Measurements from ENCODE around the gene JMJD8. TPM values are rescaled to one million over a fixed set of nuclear protein-coding genes. Genes with fewer than 3 reads are reported as not detected.
A peak's percentile ranks its signal among the peaks of the same experiment; 100 is the strongest.

The JMJD8 gene
- total and polyA plus RNA-seq, 3 experiments from 2014 or later: 53.0 to 56.6 (median 55.9) TPM

GRCh38 chr16:635573-636205, 48.4 kb downstream of the JMJD8 start:
- peaks cover 0 to 20% (median 10%) of the 10 kb centered on the region in 3 donors for H3K4me1 Mint-ChIP-seq
- CTCF ChIA-PET: interaction anchor here (0.7 to 1.6 kb wide), 7 partner anchors 12 to 150 kb away, joined by 3 to 7 read pairs (median 3); partner anchors contain the start of genes RAB40C and WDR90
- Histone ChIP-seq H3K4me1 (ENCODE audit: insufficient read depth, low read length) (peaks cover 16% of the 10 kb centered on the region), H3K36me3 (ENCODE audit: insufficient read depth, low read length) (no peaks in the 10 kb centered on the region), H3K27ac (ENCODE audit: low read depth, low read length) (peak overlapping the region; percentile 80), H3K9me3 (ENCODE audit: low read length) (no peaks in the 10 kb centered on the region), H3K4me3 (ENCODE audit: low read length) (peak overlapping the region; percentile 81), H3K27me3 (ENCODE audit: insufficient read depth, low read length, poor library complexity, severe bottlenecking) (no peaks in the 10 kb centered on the region)
- H3K27ac Mint-ChIP-seq: peak overlapping the region in 1 of 8 donors; percentile 100
- peak overlapping the region; percentile 28 to 99 (median 97) for H3K4me3 Mint-ChIP-seq
- H3K27me3 Mint-ChIP-seq: peaks cover 0 to 7% of the 10 kb centered on the region in 2 donors
- peaks cover 0 to 10% (median 0%) of the 10 kb centered on the region in 3 donors for H3K36me3 Mint-ChIP-seq
- H3K9me3 Mint-ChIP-seq: peaks cover 0 to 3% (median 0%) of the 10 kb centered on the region in 5 donors
- POLR2A ChIA-PET: interaction anchor here (0.6 to 2.5 kb wide), 10 partner anchors 12 to 1520 kb away, joined by 3 to 11 read pairs (median 6); partner anchors contain the start of genes CAPN15, DECR2, STUB1 and TRAF7
- DNase-seq: no peak

DNA sequence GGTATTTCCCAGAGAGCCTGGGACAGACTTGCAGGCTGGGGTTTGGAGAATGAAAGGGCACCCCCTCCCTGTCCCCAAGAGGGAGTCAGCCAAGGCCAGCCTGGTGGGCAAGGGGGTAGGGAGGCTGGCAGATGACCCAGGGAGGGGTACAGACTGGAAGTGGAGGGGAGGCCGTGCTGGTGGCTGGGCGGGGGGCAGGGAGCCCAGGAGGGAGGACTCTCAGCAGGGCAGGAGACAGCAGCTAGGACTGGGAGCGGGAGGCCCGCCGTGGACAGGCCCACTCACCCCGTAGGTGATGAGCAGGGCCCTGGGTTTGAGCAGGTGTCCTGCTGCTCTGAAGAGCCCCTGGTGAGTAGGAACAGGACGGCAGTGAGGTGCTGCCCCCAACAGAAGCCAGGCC, 49.1 kb downstream of the JMJD8 start:
- Mint-ChIP-seq H3K27ac (peak overlapping the region in 1 of 8 donors; percentile 21), H3K36me3 (peaks cover 0 to 10% (median 0%) of the 10 kb centered on the region in 3 donors), H3K27me3 (peaks cover 0 to 7% of the 10 kb centered on the region in 2 donors), H3K9me3 (peaks cover 0 to 3% (median 0%) of the 10 kb centered on the region in 5 donors), H3K4me1 (peaks cover 0 to 20% (median 10%) of the 10 kb centered on the region in 3 donors), H3K4me3 (peak overlapping the region; percentile 37 to 88 (median 64))
- peak overlapping the region; percentile 81 for H3K4me3 ChIP-seq (ENCODE audit: low read length)
- no peak for DNase-seq
- POLR2A ChIA-PET: no interaction called here
- H3K27me3 ChIP-seq (ENCODE audit: insufficient read depth, low read length, poor library complexity, severe bottlenecking): no peaks in the 10 kb centered on the region
- H3K27ac ChIP-seq (ENCODE audit: low read depth, low read length): peak overlapping the region; percentile 80
- CTCF ChIA-PET: no interaction called here
- H3K4me1 ChIP-seq (ENCODE audit: insufficient read depth, low read length): peaks cover 16% of the 10 kb centered on the region
- H3K9me3 ChIP-seq (ENCODE audit: low read length): no peaks in the 10 kb centered on the region
- no peaks in the 10 kb centered on the region for H3K36me3 ChIP-seq (ENCODE audit: insufficient read depth, low read length)

GRCh38 chr16:634051-634670, 50.0 kb downstream of the JMJD8 start:
- Mint-ChIP-seq H3K27ac (peak overlapping the region in 2 of 8 donors; percentile 78 to 87), H3K27me3 (peaks cover 0 to 7% of the 10 kb centered on the region in 2 donors), H3K9me3 (peaks cover 0 to 3% (median 0%) of the 10 kb centered on the region in 5 donors), H3K4me1 (peaks cover 0 to 20% (median 10%) of the 10 kb centered on the region in 3 donors), H3K4me3 (peak overlapping the region in 6 of 7 donors; percentile 34 to 88 (median 62)), H3K36me3 (peaks cover 0 to 10% (median 0%) of the 10 kb centered on the region in 3 donors)
- no peak overlapping the region for H3K4me3 ChIP-seq (ENCODE audit: low read length)
- ChIA-PET CTCF (no interaction called here), POLR2A (no interaction called here)
- H3K36me3 ChIP-seq (ENCODE audit: insufficient read depth, low read length): no peaks in the 10 kb centered on the region
- no peaks in the 10 kb centered on the region for H3K27me3 ChIP-seq (ENCODE audit: insufficient read depth, low read length, poor library complexity, severe bottlenecking)
- no peaks in the 10 kb centered on the region for H3K9me3 ChIP-seq (ENCODE audit: low read length)
- H3K4me1 ChIP-seq (ENCODE audit: insufficient read depth, low read length): peaks cover 16% of the 10 kb centered on the region
- no peak overlapping the region for H3K27ac ChIP-seq (ENCODE audit: low read depth, low read length)
- DNase-seq: no peak

DNA sequence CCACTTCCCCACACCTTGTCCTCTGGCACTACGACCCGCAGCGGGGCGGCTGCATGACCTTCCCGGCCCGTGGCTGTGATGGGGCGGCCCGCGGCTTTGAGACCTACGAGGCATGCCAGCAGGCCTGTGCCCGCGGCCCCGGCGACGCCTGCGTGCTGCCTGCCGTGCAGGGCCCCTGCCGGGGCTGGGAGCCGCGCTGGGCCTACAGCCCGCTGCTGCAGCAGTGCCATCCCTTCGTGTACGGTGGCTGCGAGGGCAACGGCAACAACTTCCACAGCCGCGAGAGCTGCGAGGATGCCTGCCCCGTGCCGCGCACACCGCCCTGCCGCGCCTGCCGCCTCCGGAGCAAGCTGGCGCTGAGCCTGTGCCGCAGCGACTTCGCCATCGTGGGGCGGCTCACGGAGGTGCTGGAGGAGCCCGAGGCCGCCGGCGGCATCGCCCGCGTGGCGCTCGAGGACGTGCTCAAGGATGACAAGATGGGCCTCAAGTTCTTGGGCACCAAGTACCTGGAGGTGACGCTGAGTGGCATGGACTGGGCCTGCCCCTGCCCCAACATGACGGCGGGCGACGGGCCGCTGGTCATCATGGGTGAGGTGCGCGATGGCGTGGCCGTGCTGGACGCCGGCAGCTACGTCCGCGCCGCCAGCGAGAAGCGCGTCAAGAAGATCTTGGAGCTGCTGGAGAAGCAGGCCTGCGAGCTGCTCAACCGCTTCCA, 50.6 kb downstream of the JMJD8 start:
- H3K9me3 ChIP-seq (ENCODE audit: low read length): no peaks in the 10 kb centered on the region
- H3K27me3 ChIP-seq (ENCODE audit: insufficient read depth, low read length, poor library complexity, severe bottlenecking): no peaks in the 10 kb centered on the region
- H3K4me3 ChIP-seq (ENCODE audit: low read length): no peak overlapping the region
- Mint-ChIP-seq H3K27me3 (peaks cover 0 to 7% of the 10 kb centered on the region in 2 donors), H3K9me3 (peaks cover 0 to 3% (median 0%) of the 10 kb centered on the region in 5 donors), H3K36me3 (peaks cover 0 to 13% (median 0%) of the 10 kb centered on the region in 3 donors), H3K4me1 (peaks cover 0 to 20% (median 10%) of the 10 kb centered on the region in 3 donors), H3K27ac (no peak overlapping the region), H3K4me3 (peak overlapping the region in 2 of 7 donors; percentile 80 to 81)
- no peaks in the 10 kb centered on the region for H3K36me3 ChIP-seq (ENCODE audit: insufficient read depth, low read length)
- H3K27ac ChIP-seq (ENCODE audit: low read depth, low read length): no peak overlapping the region
- ChIA-PET CTCF (no interaction called here), POLR2A (no interaction called here)
- peak in 1 of 5 donors; percentile 50 for DNase-seq
- H3K4me1 ChIP-seq (ENCODE audit: insufficient read depth, low read length): peaks cover 16% of the 10 kb centered on the region

DNA sequence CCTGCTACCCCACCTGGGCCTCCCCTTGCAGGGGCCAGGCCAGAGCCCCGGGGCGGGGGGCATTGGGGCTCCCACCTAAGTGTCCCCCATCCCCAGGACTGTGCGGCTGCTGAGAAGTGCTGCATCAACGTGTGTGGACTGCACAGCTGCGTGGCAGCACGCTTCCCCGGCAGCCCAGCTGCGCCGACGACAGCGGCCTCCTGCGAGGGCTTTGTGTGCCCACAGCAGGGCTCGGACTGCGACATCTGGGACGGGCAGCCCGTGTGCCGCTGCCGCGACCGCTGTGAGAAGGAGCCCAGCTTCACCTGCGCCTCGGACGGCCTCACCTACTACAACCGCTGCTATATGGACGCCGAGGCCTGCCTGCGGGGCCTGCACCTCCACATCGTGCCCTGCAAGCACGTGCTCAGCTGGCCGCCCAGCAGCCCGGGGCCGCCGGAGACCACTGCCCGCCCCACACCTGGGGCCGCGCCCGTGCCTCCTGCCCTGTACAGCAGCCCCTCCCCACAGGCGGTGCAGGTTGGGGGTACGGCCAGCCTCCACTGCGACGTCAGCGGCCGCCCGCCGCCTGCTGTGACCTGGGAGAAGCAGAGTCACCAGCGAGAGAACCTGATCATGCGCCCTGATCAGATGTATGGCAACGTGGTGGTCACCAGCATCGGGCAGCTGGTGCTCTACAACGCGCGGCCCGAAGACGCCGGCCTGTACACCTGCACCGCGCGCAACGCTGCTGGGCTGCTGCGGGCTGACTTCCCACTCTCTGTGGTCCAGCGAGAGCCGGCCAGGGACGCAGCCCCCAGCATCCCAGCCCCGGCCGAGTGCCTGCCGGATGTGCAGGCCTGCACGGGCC, 51.4 kb downstream of the JMJD8 start:
- Histone ChIP-seq H3K9me3 (ENCODE audit: low read length) (no peaks in the 10 kb centered on the region), H3K27me3 (ENCODE audit: insufficient read depth, low read length, poor library complexity, severe bottlenecking) (no peaks in the 10 kb centered on the region), H3K4me3 (ENCODE audit: low read length) (no peak overlapping the region), H3K27ac (ENCODE audit: low read depth, low read length) (no peak overlapping the region), H3K4me1 (ENCODE audit: insufficient read depth, low read length) (peaks cover 12% of the 10 kb centered on the region), H3K36me3 (ENCODE audit: insufficient read depth, low read length) (no peaks in the 10 kb centered on the region)
- Mint-ChIP-seq H3K27ac (no peak overlapping the region), H3K4me1 (peaks cover 0 to 16% (median 9%) of the 10 kb centered on the region in 3 donors), H3K4me3 (no peak overlapping the region), H3K36me3 (peaks cover 0 to 20% (median 0%) of the 10 kb centered on the region in 3 donors), H3K9me3 (peaks cover 0 to 3% (median 0%) of the 10 kb centered on the region in 5 donors), H3K27me3 (peaks cover 0 to 7% of the 10 kb centered on the region in 2 donors)
- POLR2A ChIA-PET: no interaction called here
- CTCF ChIA-PET: no interaction called here
- DNase-seq: peak in 1 of 5 donors; percentile 46

DNA sequence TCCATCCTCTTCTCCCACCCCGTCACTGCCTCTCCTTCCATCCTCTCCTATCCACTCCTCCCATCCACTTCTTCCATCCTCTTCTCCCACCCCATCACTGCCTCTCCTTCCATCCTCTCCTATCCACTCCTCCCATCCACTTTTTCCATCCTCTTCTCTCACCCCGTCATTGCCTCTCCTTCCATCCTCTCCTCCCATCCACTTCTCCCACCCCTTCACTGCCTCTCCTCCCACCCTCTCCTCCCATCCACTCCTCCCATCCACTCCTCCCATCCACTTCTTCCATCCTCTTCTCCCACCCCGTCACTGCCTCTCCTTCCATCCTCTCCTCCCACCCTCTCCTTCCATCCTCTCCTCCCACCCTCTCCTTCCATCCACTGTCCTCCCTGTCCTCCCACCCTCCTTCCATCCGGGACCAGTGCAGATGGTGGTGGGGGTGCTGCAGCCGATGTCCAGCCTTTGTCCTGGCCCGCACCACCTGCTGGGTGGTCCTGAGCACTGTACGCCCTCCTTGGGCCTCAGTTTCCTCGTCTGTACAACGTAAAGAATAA, 52.3 kb downstream of the JMJD8 start:
- H3K36me3 Mint-ChIP-seq: peaks cover 0 to 27% (median 0%) of the 10 kb centered on the region in 3 donors
- Histone ChIP-seq H3K9me3 (ENCODE audit: low read length) (no peaks in the 10 kb centered on the region), H3K27ac (ENCODE audit: low read depth, low read length) (no peak overlapping the region), H3K4me1 (ENCODE audit: insufficient read depth, low read length) (peaks cover 7% of the 10 kb centered on the region), H3K36me3 (ENCODE audit: insufficient read depth, low read length) (no peaks in the 10 kb centered on the region), H3K4me3 (ENCODE audit: low read length) (no peak overlapping the region), H3K27me3 (ENCODE audit: insufficient read depth, low read length, poor library complexity, severe bottlenecking) (no peaks in the 10 kb centered on the region)
- POLR2A ChIA-PET: no interaction called here
- H3K4me3 Mint-ChIP-seq: no peak overlapping the region
- H3K4me1 Mint-ChIP-seq: peaks cover 0 to 11% (median 9%) of the 10 kb centered on the region in 3 donors
- H3K27ac Mint-ChIP-seq: peak overlapping the region in 1 of 8 donors; percentile 83
- CTCF ChIA-PET: no interaction called here
- peaks cover 0 to 7% of the 10 kb centered on the region in 2 donors for H3K27me3 Mint-ChIP-seq
- no peak for DNase-seq
- peaks cover 0 to 3% (median 0%) of the 10 kb centered on the region in 5 donors for H3K9me3 Mint-ChIP-seq

All from CD8-positive, alpha-beta memory T cell (primary cell).